ENCODE measurements around the gene NEDD4L. TPM values are rescaled to one million over a fixed set of nuclear protein-coding genes. Genes with fewer than 3 reads are reported as not detected.

Gene NEDD4L
- total and polyA plus RNA-seq, 7 donors = 52.0 to 104 (median 57.4) TPM

DNA sequence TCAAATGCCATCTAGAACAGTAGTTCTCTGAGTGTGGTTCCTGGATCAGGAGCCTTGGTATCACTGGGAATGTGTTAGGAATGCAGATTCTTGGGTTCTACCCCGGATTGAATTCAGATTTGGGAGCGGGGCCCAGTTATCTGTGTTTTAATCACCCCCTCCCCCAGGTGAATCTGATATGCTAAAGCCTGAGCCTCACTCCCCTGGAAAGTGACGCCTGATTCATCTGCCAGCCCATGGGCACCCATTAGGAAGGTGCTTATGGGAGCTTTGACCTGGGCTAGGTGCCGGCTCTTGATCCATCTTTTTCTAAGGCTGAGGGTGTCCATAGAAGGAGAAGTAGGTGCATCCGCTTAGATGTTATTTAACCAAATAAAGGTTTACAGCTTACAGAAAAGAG is 199.4 kb downstream of the NEDD4L start:
- Histone ChIP-seq H3K9me3 (no peaks in the 10 kb centered on the region), H3K27ac (no peak overlapping the region), H3K36me3 (no peaks in the 10 kb centered on the region), H3K27me3 (no peaks in the 10 kb centered on the region), H3K4me3 (no peak overlapping the region), H3K4me1 (peaks cover 0 to 46% (median 39%) of the 10 kb centered on the region in 4 donors)
- TF ChIP-seq EP300 (IDR thresholded peaks at IDR 0.05) (no peak), POLR2A (IDR thresholded peaks at IDR 0.05) (no peak), POLR2AphosphoS5 (IDR thresholded peaks at IDR 0.05) (no peak), CTCF (IDR thresholded peaks at IDR 0.05) (no peak)
- no peak for DNase-seq
- intact Hi-C loops (cut with DNase I) = no loop called here
- WGBS, 2 donors = 52 to 76% methylated on average over 5 of the region's 5 CpGs

DNA sequence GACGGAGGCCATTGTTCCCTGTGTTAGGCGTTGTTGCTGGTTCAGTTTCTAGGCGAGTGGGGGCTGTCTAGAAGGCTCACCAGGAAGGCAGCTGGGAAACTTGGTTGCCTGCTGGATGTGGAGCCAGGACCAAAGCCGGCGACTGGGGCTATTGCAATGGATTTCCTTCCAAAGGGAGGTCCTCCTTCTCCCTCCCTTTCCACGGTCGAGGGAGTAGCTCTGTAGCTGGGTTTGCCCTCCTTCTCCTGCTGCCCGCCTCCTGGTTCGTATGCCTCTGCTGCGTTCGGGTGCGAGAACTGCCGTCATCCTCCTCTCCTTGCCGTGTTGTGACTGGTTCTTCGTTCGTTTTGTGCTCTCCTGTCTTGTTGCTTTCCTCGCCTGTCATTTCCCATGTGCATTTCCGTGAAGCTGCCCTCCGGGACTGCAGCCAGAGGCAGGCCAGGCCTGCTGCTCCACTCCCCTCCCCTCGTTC is 203.4 kb downstream of the NEDD4L start:
- TF ChIP-seq POLR2AphosphoS5 (IDR thresholded peaks at IDR 0.05) (peak in 3 of 4 donors; percentile 24 to 53 (median 53)), EP300 (IDR thresholded peaks at IDR 0.05) (no peak), CTCF (IDR thresholded peaks at IDR 0.05) (no peak)
- Histone ChIP-seq H3K4me3 (peak overlapping the region; percentile 4 to 32 (median 26)), H3K27ac (peak overlapping the region; percentile 54 to 82 (median 78)), H3K4me1 (peaks cover 0 to 64% (median 43%) of the 10 kb centered on the region in 4 donors), H3K27me3 (no peaks in the 10 kb centered on the region), H3K36me3 (no peaks in the 10 kb centered on the region), H3K9me3 (no peaks in the 10 kb centered on the region)
- WGBS, 2 donors = 52 to 72% methylated on average over 20 of the region's 20 CpGs
- intact Hi-C loops (cut with DNase I) = no loop called here
- DNase-seq = peak; percentile 76

DNA sequence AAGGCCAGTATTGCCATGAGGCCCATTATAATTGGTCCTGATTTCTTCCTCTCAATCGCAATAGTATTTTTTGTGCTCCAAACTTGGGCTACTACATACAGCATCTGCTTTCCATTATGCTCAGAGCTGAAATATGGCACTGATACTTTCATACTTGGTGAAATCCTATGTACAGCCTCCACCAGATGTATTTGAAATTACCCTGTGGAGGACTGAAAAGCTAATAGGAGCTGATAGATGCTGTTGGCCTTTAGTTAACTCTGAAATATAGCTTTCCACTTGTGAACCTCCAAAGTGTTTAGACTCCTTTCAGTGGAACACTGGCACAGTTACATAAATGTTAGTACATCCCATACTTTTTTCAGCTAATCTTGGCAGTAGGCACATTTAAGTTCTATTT is 205.7 kb downstream of the NEDD4L start:
- Histone ChIP-seq H3K4me3 (no peak overlapping the region), H3K27ac (peak overlapping the region in 3 of 4 donors; percentile 50 to 81 (median 77)), H3K36me3 (no peaks in the 10 kb centered on the region), H3K4me1 (peaks cover 0 to 81% (median 50%) of the 10 kb centered on the region in 4 donors), H3K9me3 (no peaks in the 10 kb centered on the region), H3K27me3 (no peaks in the 10 kb centered on the region)
- WGBS, 2 donors = 87 to 91% methylated on average over 1 of the region's 1 CpG
- TF ChIP-seq POLR2A (IDR thresholded peaks at IDR 0.05) = no peak
- intact Hi-C loops (cut with DNase I) = loop anchor here (10.0 kb wide), 1 partner anchor 205 kb away; the partner anchor contains the start of gene NEDD4L
- DNase-seq = no peak

- WGBS, 2 donors = 84% methylated on average over 2 of the region's 2 CpGs
- H3K36me3 ChIP-seq = no peaks in the 10 kb centered on the region
- H3K4me3 ChIP-seq = no peak overlapping the region
- H3K4me1 ChIP-seq = peaks cover 0 to 90% (median 56%) of the 10 kb centered on the region in 4 donors
- no peaks in the 10 kb centered on the region for H3K9me3 ChIP-seq
- no peaks in the 10 kb centered on the region for H3K27me3 ChIP-seq
- intact Hi-C loops (cut with DNase I) = loop anchor here (10.0 kb wide), 1 partner anchor 207 kb away; the partner anchor contains the start of gene NEDD4L
- H3K27ac ChIP-seq = peak overlapping the region in 3 of 4 donors; percentile 50 to 81 (median 77)
- no peak for DNase-seq
- TF ChIP-seq CTCF (IDR thresholded peaks at IDR 0.05) (no peak), POLR2AphosphoS5 (IDR thresholded peaks at IDR 0.05) (no peak), POLR2A (IDR thresholded peaks at IDR 0.05) (no peak), EP300 (IDR thresholded peaks at IDR 0.05) (no peak)
Observed at GRCh38 chr18:58251416-58251815, 207.4 kb downstream of the NEDD4L start.

DNA sequence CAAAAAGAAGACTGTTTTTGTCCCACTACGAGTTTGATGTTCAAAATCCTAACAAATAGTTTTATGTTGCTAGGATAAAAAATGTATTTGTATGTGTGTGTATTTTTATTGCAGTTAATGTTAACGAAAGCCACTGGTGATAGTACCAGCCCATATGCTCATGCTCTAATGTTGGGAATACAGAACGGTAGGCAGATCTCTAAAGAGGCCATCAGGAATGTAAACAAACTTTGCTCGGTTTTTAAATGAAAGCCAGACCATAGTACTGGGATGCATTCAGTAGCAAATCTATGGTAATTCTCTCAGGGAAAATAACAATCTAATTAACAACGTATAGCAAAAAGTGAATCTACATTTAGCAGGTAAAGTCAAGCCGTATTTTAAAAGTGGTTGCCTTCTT is 208.1 kb downstream of the NEDD4L start:
- H3K4me1 ChIP-seq = peaks cover 0 to 82% (median 49%) of the 10 kb centered on the region in 4 donors
- 60 to 75% methylated on average over 6 of the region's 6 CpGs for WGBS, 2 donors
- intact Hi-C loops (cut with DNase I) = loop anchor here (10.0 kb wide), 1 partner anchor 207 kb away; the partner anchor contains the start of gene NEDD4L
- no peaks in the 10 kb centered on the region for H3K27me3 ChIP-seq
- H3K9me3 ChIP-seq = no peaks in the 10 kb centered on the region
- H3K36me3 ChIP-seq = no peaks in the 10 kb centered on the region
- no peak for DNase-seq
- TF ChIP-seq POLR2AphosphoS5 (IDR thresholded peaks at IDR 0.05) = peak in 1 of 4 donors; percentile 14
- no peak for TF ChIP-seq EP300 (IDR thresholded peaks at IDR 0.05)
- no peak for TF ChIP-seq POLR2A (IDR thresholded peaks at IDR 0.05)
- TF ChIP-seq CTCF (IDR thresholded peaks at IDR 0.05) = no peak
- H3K27ac ChIP-seq = peak overlapping the region in 3 of 4 donors; percentile 50 to 81 (median 77)
- H3K4me3 ChIP-seq = peak overlapping the region in 1 of 4 donors; percentile 11

Measured in sigmoid colon (tissue), 7 donors.